IPS-NIHi7 (cell line): Measurements from ENCODE around the gene YJEFN3.
A peak's percentile ranks its signal among the peaks of the same experiment; 100 is the strongest.

Source experiments
- DNase-seq: peaks from one replicate; pipeline ENCODE4 v3.0.0; 2012; ENCODE audit warnings: mixed read lengths; ENCODE audit errors: extremely low spot score

The YJEFN3 gene

DNA sequence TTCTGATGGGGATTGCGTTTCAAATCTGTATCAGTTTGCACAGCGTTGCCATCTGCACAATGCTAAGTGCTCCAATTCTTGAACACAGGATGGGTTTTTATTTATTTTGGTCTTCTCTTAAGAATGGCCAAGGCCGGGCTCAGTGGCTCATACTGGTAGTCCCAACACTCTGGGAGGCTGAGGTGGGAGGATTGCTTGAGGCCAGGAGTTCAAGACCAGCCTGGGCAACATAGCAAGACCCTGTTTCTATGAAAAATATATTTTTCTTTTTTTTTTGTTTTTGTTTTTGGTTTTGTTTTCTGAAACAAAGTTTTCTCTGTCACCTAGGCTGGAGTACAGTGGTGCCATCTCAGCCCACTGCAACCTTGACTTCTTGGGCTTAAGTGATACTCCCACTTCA is 5.5 kb upstream of the YJEFN3 start:
- DNase-seq, result no peak

DNA sequence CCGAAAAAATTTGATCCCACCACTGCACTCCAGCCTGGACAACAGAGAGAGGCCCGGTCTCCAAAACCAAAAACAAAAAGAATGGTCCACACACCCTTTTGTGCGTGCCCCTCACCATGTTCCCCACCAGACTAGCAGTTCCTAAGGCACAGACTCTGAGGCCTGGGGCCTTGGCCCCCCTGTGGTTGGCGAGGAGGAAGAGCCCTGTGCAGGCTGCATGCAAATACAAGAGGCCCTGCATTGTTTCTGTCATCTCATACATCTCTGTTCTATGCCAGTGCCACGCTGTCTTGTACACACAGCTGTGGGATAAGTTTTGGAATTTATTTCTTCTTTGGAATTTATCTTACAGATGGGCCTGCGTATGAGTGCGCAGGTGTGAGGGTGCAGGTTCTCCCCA is 4.7 kb upstream of the YJEFN3 start:
- DNase-seq, result no peak

DNA sequence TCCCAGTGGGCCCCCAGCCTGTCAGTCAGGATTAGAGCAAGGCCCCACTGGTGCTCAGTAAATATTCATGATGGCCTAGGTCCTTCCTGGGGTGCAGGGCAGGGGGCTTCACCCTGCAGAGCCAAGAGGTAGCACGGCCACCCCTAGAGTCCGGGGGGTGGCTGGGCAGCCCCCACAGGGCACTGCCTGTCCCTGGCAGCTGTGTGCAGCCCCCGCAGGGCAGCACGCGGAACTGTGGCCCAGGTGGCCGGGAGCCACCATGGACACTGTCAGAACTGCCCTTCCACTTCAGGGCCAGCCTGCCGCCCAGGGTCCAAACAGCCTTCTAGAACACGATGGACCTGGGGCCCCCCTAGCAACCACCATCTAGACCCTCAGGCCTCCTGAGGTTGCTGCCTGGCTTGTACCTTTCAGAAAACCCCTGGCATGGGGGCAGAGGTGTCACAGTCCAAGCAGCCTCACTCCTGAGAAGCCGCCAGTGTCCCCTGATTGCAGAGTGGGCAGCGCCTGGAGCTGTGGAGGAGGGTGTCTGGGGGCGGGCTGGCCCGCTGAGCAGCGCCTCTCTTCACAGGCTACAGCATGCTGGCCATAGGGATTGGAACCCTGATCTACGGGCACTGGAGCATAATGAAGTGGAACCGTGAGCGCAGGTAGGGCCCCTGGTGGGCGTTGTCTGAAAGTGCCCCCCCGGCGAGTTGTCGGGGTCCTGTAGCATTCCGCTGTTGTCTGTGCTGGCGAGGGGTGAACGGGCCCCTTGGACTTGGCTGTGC is 2.9 kb upstream of the YJEFN3 start:
- DNase-seq, result no peak

DNA sequence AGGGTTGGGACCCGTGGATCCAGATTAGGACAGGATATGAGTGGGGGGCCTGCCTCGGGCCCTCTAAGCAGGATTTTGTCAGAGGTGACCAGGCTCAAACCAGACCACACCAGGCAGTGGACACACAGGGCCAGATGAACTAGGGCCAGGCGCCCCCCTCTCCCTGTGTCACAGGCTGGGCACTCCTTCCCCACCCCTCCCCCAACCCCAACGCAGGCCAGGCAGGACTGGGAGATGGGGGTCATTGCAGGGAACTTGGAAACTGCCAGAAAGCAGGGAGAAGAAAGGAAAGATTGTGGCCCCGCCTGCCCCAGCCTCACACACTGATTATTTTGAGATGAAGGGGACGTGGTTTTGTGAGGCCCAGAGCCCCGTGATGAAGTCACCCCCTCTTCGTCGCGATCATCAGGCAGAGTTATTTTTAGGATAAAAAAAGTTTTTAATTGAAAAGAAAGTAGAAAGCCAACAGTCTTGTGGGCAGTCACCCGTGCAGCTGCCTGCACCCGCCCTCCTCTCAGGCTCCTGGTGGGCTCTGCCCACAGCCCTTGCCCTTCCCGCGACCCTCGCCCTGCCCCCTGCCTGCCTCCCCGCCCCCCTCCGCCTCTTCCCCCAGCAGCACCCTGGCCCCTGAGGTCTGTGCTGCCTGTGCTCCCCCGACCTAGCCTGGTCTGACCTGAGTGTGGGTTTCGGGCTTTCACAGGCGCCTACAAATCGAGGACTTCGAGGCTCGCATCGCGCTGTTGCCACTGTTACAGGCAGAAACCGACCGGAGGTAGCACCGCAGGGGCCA is 1.9 kb upstream of the YJEFN3 start:
- no peak for DNase-seq

DNA sequence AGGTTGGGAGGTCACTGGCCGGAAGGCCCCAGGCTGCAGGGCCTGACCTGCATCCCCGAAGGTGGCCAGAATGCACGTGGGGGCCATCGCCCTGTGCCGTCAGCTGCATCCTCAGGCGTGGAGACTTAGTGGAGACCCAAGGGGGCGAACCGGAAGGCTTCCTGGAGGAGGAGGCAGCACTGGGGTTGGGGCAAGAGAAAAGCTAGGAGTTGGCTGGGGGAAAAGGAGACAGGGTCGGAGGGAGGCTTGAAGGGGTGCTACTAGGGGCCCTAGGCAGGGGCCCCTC is 1.4 kb upstream of the YJEFN3 start:
- no peak for DNase-seq

DNA sequence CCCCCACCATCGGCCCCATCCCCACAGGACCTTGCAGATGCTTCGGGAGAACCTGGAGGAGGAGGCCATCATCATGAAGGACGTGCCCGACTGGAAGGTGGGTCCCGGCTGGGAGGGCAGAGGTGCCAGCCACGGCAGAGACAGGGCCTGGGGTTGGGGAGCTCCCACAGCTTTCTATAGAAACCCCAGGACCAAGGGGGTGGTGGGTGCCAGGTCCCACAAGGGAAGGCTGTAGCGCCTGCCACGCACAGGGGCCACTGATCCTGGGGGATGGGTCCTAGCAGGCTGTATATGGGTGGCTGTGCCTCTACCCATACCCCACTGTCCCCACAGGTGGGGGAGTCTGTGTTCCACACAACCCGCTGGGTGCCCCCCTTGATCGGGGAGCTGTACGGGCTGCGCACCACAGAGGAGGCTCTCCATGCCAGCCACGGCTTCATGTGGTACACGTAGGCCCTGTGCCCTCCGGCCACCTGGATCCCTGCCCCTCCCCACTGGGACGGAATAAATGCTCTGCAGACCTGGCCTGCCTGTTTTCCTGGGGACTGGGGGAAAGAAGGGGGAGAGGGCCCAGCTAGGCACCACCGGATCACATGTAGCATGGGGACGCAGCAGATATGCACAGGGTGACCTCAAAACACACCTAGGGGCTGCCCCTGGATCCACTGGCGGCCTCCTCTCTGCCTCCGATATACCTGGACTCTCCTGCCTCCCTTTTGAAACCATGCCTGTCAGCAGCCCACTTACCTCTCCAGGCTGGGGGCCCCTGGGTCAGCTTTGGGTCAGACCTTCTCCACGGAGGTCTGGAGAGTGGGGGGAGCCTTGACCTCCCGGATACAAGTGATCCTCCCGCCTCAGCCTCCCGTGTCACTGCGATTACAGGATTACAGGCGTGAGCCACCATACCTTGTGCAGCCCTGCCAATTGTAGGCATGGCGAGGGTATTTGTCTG is 761 bp upstream of the YJEFN3 start:
- no peak for DNase-seq

DNA sequence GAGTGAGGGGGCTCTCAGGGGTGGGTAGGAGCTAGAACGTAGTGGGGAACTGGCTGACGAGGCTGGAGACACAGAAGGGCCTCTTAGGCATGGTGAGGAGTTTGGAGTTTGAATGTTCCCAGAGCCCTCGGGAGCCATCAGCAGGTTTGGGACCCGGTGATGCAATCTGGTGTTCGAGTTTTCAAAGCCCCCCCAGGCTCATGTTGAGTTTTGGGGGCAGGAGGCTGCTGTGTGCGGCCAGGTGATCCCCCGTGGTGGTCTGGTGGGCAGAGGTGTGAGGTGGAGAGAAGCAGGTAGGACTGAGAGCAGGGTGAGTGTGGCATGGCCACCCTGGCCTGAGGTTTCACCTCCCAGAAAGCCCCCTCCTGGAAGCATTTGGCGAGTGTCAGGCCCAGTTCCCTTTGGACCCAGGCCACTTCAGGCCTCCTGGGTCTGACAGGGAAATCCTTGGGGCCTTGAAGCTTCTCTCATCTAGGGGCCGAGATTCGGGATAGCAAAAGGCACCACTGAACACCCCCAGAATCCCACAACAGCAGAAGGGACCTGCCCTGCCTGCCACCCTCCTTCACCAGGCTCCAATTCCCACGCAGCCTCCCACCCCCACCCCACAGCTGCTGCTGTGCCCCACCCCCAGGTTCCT is 1.2 kb downstream of the YJEFN3 start:
- no peak for DNase-seq

DNA sequence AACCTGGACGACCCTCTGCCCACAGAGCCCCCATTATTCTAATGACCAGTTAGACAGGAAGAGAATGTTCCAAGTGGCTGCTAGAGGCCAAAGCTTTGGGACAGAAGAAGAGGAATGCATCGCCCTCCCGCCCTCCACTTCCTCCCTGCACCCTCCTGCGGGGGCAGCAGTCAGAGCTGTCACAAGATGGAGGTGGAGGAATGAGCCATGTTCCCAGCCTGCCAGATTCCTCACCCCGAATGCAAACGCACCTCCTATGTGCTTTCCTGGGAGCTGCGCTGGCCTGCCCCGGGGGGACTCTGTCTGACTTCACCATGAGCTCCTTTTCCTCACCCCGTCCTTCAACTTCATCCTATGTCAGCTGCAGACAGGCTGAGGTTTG is 1.7 kb downstream of the YJEFN3 start:
- DNase-seq, result no peak

DNA sequence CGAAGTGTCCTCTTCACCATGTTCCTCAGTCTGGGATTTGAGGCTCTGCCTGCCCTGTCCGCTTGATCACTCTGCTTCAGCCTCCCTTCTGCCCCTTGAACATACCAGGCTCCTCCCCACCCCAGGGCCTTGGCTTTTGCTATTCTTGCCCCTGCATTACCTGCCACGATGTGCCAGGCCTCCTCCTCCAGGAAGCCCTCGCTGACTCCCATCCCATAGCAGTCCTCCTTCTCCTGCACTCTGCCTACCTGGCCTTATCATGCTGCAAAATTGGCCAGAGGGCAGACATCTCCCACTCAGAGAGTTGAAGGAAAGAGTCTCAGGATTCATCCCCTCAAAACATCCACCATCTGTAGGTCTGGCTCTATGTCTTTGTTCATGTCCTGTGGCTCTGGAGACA is 2.2 kb downstream of the YJEFN3 start:
- DNase-seq, result no peak

DNA sequence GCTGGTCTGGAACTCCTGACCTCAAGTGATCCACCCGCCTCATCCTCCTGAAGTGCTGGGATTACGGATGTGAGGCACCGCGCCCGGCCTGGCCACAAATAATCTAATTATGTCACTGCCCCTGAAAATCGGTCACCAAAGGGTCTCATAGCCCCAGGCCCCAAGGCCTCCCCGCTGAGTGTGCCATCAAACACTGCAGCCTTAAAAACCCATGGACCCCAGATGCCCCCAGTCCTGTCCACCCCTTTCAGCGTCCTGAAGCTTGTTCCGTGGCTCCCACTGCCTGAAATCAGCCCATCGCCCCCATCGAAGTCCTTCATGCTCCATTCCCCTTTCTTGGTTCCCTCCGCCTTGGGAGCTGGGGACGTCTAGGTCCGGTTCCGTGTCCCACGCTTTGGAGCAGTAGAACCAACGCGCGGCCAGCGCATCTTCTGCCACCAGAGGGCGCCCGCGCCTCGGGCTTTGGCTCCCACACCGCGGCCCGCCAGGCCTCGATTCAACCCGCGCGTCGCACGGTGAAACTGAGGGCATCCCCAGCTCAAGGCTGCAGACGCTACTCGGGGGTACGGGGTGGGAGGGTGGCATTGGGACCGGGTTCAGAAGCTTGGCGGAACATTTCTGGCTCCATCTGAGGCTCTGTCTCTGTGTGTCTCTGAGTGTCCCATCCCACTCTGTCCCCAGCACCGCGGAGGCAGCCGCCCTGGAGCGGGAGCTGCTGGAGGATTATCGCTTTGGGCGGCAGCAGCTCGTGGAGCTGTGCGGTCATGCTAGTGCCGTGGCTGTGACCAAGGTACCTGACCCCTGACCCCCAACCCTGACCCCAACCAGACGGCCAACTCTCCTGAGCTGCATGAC is 3.5 kb downstream of the YJEFN3 start:
- peak; percentile 85 for DNase-seq

DNA sequence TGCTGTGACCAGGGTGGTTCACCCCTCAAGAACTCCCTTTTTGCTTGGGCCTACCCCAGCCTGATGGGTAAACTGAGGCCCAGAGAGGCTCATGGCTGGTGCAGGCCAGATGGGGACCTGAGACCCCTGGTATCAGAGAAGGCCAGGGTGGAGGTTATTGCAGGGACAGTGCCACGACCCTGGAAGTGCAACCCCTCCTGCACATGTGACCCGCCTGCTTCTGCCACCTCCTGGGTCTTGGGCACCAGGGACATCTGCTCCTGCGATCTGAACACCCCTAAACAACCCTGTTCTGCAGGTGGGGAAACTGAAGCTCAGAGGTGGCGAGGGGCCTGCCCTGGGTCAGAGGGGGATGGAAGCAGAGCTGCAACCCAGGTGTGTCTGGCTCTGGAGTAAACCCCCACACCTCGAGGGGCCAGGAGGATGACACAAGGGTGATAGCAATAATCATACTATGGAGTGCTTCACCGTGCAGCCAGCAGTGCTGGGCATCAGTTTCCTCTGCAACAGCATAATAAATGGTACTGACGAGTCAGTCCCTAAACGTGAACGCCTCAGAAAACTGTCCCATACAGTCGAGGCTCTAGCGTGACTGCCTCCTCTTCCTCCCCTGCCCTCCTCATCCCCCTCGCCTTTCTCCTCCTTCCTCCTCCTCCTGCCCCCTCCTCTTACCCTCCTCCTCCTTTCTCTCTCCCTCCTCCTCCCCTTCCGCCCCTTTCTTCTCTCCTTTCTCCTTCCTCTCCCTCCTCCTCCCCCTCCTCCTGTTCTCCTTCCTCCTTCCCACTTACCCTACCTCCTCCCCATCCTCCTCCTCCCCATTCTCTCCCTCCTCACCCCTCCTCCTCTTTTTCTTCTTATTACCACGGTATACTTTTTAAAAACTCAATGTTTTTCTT is 4.3 kb downstream of the YJEFN3 start:
- no peak for DNase-seq

DNA sequence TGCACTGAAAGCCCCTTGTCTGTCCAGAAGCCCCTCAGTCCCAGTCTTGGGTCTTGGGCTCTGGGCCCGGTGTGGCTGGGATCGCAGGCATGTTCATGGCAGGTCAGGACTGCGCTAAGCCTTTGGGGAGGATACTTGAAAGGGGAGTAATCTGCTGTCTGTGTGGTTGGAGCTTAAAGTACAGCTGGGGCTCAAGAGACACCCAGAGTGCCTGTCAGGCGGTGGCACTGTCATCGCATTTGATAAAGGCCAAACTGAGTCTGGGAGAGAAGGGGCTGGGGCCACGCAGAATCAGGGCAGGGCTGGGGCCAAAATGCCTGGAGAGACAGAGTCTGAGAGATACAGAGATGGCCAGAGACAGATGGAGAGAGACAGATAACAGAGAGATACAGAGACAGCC is 5.1 kb downstream of the YJEFN3 start:
- DNase-seq, result no peak

DNA sequence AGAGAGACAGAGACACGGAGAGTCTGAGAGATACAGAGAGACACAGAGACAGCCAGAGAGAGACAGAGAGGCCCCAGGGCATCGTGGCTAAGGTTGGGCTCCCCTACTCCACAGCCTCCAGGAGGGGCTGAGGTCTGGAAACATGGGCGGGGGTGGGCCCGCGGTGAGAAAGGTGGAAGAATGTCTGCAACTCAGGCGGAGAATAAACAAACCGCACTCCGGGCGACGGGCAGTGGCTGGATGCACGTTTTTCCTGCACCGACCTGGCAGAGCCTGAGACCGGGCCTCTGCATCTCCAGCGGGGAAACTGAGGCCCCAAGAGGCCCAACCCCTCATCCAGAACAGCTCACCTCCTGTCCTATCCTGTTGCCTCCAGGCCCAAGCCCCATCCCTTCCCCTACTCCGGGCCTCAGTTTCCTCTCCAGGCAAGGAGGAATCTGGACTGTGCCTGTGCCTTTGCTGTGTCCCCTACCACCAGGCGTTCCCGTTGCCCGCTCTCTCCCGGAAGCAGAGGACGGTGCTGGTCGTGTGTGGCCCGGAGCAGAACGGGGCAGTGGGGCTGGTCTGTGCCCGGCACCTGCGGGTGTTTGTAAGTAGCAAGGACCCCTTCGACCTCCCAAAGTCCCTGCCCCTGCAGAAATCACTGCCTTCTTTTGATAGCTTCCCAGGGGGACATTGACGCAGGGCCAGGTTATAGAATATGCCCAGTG is 6.0 kb downstream of the YJEFN3 start:
- DNase-seq, result no peak

DNA sequence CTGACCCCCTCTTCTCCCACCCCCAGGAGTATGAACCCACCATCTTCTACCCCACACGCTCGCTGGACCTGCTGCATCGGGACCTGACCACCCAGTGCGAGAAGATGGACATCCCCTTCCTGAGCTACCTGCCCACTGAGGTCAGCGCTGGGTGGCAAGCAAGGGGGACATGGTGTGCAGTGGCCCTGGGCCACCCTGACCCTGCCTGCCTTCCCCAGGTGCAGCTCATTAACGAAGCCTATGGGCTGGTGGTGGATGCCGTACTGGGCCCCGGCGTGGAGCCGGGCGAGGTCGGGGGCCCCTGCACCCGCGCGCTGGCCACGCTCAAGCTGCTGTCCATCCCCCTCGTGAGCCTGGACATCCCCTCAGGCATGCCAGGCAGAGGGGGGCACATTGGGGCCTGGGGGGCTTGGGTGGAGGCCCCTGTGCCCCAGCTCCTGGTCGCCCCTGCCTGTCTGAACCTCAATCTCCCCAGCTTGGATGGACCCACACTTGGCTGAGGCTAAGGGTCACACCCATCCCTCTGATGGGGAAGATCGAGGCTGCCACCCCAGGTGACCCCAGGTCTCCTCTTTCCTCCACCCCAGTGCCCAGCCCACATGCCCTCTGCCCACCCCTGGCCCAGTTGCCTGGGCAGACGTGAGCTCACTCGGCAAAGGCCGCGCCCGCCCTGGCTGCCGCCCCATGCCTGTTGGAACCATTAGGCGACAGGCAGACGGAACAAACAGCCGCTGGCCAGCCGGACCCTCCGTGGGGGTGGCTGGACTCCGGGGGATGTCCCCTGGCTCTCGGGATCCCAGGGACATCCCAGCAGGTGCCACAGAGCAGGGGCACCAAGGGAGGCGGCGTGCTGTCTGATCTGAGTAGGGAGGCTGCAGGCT is 6.8 kb downstream of the YJEFN3 start:
- no peak for DNase-seq

DNA sequence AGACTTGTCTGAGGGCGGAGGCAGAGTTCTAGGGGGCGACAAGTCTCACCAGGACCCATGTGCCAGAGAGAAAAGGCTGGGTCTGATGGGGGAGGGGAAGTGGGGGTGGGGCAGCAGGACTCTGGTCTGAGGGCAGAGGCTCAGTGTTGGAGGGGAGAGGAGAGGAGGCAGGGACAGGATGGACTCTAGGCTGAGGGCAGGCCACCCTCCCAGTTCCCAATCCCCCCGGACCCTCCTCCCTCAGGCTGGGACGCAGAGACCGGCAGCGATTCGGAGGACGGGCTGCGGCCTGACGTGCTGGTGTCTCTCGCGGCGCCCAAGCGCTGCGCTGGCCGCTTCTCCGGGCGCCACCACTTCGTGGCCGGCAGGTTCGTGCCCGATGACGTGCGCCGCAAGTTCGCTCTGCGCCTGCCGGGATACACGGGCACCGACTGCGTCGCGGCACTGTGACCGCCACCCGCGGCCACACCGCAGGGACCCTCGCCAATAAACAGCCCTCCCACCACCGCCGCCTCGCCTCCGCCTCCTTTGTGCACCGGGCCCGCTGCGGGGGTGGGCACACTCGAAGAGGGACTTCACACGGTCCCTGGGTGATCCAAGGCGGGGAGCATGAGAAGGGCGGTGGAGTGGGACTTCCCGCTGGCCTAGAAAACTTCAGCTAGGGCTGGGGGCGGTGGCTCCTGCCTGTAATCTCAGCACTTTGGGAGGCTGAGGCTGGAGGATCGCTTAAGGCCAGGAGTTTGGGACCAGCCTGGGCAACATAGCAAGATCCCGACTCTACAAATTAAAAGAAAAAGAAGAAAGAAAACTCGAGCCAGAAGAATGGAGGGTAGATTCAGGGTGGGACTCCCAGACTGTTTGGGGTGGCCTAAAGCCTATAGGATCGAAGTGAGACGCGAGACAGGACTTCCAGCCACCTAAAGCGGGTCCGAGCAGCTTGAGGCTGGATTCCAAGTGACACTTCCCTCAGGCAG is 8.7 kb downstream of the YJEFN3 start:
- DNase-seq, result no peak

DNA sequence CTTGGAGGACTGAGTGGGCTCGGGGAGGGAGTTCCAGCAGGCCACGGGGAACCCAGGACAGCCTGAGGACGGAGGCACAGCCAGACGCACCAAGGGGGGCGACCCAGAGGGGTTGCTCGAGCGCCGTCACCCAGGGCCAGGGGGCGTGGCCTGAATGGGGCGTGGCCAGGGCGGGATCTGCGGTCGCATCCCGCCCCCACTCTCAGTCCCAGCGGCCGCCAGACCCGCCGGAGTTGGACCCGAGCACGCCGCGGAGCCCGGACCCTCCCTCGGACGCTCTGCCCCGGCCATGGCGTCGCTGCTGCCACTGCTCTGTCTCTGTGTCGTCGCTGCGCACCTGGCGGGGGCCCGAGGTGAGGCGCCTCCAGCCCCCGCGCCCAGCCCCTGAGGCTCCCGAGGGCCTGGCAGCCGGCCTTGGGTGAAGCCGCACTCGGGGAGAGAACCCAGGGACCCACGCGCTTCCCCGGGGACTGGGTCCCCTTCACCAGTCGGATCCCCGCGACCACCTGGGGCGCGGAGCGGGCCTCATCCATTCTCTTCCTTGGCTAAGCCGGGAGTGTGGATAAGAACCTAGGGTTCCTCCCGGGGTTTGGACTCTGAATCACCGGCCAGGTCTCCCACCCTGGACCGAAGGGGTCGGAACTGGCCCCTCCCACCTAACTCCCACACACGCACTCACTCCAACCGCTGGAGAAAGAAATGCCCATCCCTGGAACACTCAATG is 9.5 kb downstream of the YJEFN3 start, which contains the start of gene CILP2:
TSS of gene CILP2 (plus strand) at position 205 of the 724 bp plus-strand sequence. CDS start at position 290, 85 bp downstream.
- DNase-seq, result peak; percentile 92
